Body of pancreas (tissue), 4 donors: ENCODE measurements around the gene ARHGAP4. TPM values are rescaled to one million over a fixed set of nuclear protein-coding genes. Genes with fewer than 3 reads are reported as not detected.

Experiments used
- ATAC-seq: fragments of 150-250 bp; one replicate; pipeline ENCODE4 v1.9.1; 2016
- DNase-seq, 4 donors: peaks; one replicate each; pipeline ENCODE4 v3.0.0-alpha.2; 2019
- H3K27ac ChIP-seq, 4 donors: fragments of 200-600 bp; sonication (generic); 1 replicate in 3 of 4; 2 replicates in 1 of 4; pipeline versions ENCODE4 v1.5.1 to v1.6.1; 2016 to 2019; ENCODE audit warnings: mild to moderate bottlenecking in 1 of 4, mixed read lengths in 1 of 4, moderate library complexity in 1 of 4
- H3K27me3 ChIP-seq, 2 donors: fragments of 200-600 bp; sonication (generic); one replicate each; pipeline ENCODE4 v1.6.0; 2016; ENCODE audit warnings: mild to moderate bottlenecking in 1 of 2
- H3K36me3 ChIP-seq, 2 donors: fragments of 200-600 bp; sonication (generic); replicated peaks in 1 of 2; 2 replicates each; pipeline ENCODE4 v1.5.1; 2016; ENCODE audit warnings: low read depth in 2 of 2; ENCODE audit not compliant: insufficient read depth in 1 of 2
- H3K4me1 ChIP-seq: fragments of 200-600 bp; sonication (generic); one replicate; pipeline ENCODE4 v1.6.0; 2016
- H3K4me3 ChIP-seq, 2 donors: fragments of 200-600 bp; sonication (generic); 1 replicate in 1 of 2; 2 replicates in 1 of 2; pipeline ENCODE4 v1.5.1; 2016 to 2019
- H3K9me3 ChIP-seq, 3 donors: fragments of 200-600 bp; sonication (generic); 1 replicate in 2 of 3; 2 replicates in 1 of 3; pipeline ENCODE4 v1.5.1; 2016
- CTCF ChIP-seq, 7 experiments: fragments of 450-650 bp in 4 of 7; fragments of 200-600 bp in 3 of 7; sonication (generic) in 3 of 7; IDR thresholded peaks; one replicate each; pipeline ENCODE4 v1.5.1; 2016 to 2019; ENCODE audit warnings: antibody characterized with exemption in 7 of 7
- POLR2A ChIP-seq, 3 donors: fragments of 450-650 bp; IDR thresholded peaks; one replicate each; pipeline ENCODE4 v1.6.1; 2016; ENCODE audit warnings: antibody characterized with exemption in 3 of 3, mild to moderate bottlenecking in 2 of 3
- WGBS, 2 donors: methylation state at CpG; one replicate each; pipeline ENCODE4 v1.1.5; 2017; 5-methylcytosine and 5-hydroxymethylcytosine counted together
- intact Hi-C: fragments of 100-400 bp; cut with DNase I; formaldehyde crosslinking; loops from one replicate; pipeline ENCODE4 v1.15.1; 2023
- total RNA-seq, 2 donors: library from RNA; depleted of rRNA; stranded (reverse); fragments of >200 nt; gene quantifications; one replicate each; pipeline ENCODE4 v1.1.0, GENCODE V29; 2016

Gene ARHGAP4
- total RNA-seq, 2 donors from 2014 or later: 8.6 to 16.6 TPM

- no peak for DNase-seq
- Histone ChIP-seq H3K9me3 (no peaks in the 10 kb centered on the region), H3K4me1 (no peaks in the 10 kb centered on the region), H3K27ac (no peak overlapping the region), H3K36me3 (no peaks in the 10 kb centered on the region), H3K4me3 (no peak overlapping the region), H3K27me3 (no peaks in the 10 kb centered on the region)
- TF ChIP-seq CTCF (IDR thresholded peaks at IDR 0.05): no peak
- no peak for TF ChIP-seq POLR2A (IDR thresholded peaks at IDR 0.05)
- no peak for ATAC-seq
- 63 to 71% methylated on average over 5 to 14 of the region's 22 CpGs for WGBS, 2 donors
- intact Hi-C loops: no loop called here
Measured at GRCh38 chrX:153866302-153867019, 59.6 kb downstream of the ARHGAP4 start.

GRCh38 chrX:153865685-153866084, 60.4 kb downstream of the ARHGAP4 start:
- no peak overlapping the region for H3K27ac ChIP-seq
- no peak for ATAC-seq
- WGBS, 2 donors: 70 to 92% methylated on average over 4 of the region's 9 CpGs
- DNase-seq: no peak
- H3K4me3 ChIP-seq: no peak overlapping the region
- H3K27me3 ChIP-seq: no peaks in the 10 kb centered on the region
- TF ChIP-seq POLR2A (IDR thresholded peaks at IDR 0.05): no peak
- TF ChIP-seq CTCF (IDR thresholded peaks at IDR 0.05): no peak
- no peaks in the 10 kb centered on the region for H3K36me3 ChIP-seq
- H3K9me3 ChIP-seq: no peaks in the 10 kb centered on the region
- H3K4me1 ChIP-seq: no peaks in the 10 kb centered on the region
- intact Hi-C loops: no loop called here

- Histone ChIP-seq H3K4me3 (no peak overlapping the region), H3K27me3 (no peaks in the 10 kb centered on the region), H3K4me1 (no peaks in the 10 kb centered on the region), H3K27ac (no peak overlapping the region), H3K9me3 (no peaks in the 10 kb centered on the region), H3K36me3 (no peaks in the 10 kb centered on the region)
- intact Hi-C loops: no loop called here
- ATAC-seq (no peak), DNase-seq (no peak)
- 94% methylated on average over 3 of the region's 11 CpGs; no CpG with 5 or more reads in 1 of the 2 donors for WGBS, 2 donors
- TF ChIP-seq POLR2A (IDR thresholded peaks at IDR 0.05) (no peak), CTCF (IDR thresholded peaks at IDR 0.05) (no peak)
Measured at GRCh38 chrX:153865321-153865580, 60.8 kb downstream of the ARHGAP4 start.

- WGBS, 2 donors: 65% methylated on average over 16 of the region's 30 CpGs; no CpG with 5 or more reads in 1 of the 2 donors
- Histone ChIP-seq H3K4me1 (no peaks in the 10 kb centered on the region), H3K9me3 (no peaks in the 10 kb centered on the region), H3K36me3 (no peaks in the 10 kb centered on the region), H3K27me3 (no peaks in the 10 kb centered on the region), H3K27ac (no peak overlapping the region), H3K4me3 (no peak overlapping the region)
- ATAC-seq: no peak
- no peak for TF ChIP-seq POLR2A (IDR thresholded peaks at IDR 0.05)
- no peak for TF ChIP-seq CTCF (IDR thresholded peaks at IDR 0.05)
- intact Hi-C loops: no loop called here
- no peak for DNase-seq
Measured at GRCh38 chrX:153864561-153865320, 61.3 kb downstream of the ARHGAP4 start.
